GM10847 (cell line): ENCODE results near the gene CD22.

Experiments used
- POLR2A ChIP-seq: IDR thresholded peaks from 2 replicates; pipeline ENCODE4 v1.6.1; 2011; ENCODE audit not compliant: insufficient read length; ENCODE audit errors: extremely low read depth

The CD22 gene

GRCh38 chr19:35328851-35329285 is at the start of gene CD22:
CD22 (plus strand) TSS chr19:35329187; CDS start chr19:35332041, 2,854 bp downstream.
- TF ChIP-seq POLR2A, result peak; percentile 44

GRCh38 chr19:35279374-35279773 is 49.6 kb upstream of the CD22 start:
- no peak for TF ChIP-seq POLR2A

GRCh38 chr19:35279985-35280821 is 48.8 kb upstream of the CD22 start:
- TF ChIP-seq POLR2A, result no peak

GRCh38 chr19:35281303-35281702 is 47.7 kb upstream of the CD22 start:
- TF ChIP-seq POLR2A, result no peak

- TF ChIP-seq POLR2A, result no peak
Measured at GRCh38 chr19:35284153-35285094, 44.6 kb upstream of the CD22 start.

- TF ChIP-seq POLR2A, result no peak
Measured at GRCh38 chr19:35285095-35285449, 43.9 kb upstream of the CD22 start.

- TF ChIP-seq POLR2A, result no peak
Measured at GRCh38 chr19:35287713-35288112, 41.3 kb upstream of the CD22 start.

GRCh38 chr19:35288331-35288730 is 40.7 kb upstream of the CD22 start:
- no peak for TF ChIP-seq POLR2A

GRCh38 chr19:35288906-35289305 is 40.1 kb upstream of the CD22 start:
- TF ChIP-seq POLR2A, result no peak

- TF ChIP-seq POLR2A, result no peak
Measured at GRCh38 chr19:35290381-35291127, 38.4 kb upstream of the CD22 start.

- no peak for TF ChIP-seq POLR2A
Measured at GRCh38 chr19:35291259-35291658, 37.7 kb upstream of the CD22 start.

GRCh38 chr19:35291916-35292315 is 37.1 kb upstream of the CD22 start, which contains the start of gene MAG:
MAG (plus strand) TSS chr19:35292161; CDS start chr19:35295409, 3,248 bp downstream.
- no peak for TF ChIP-seq POLR2A

- no peak for TF ChIP-seq POLR2A
Measured at GRCh38 chr19:35292421-35293362, 36.3 kb upstream of the CD22 start.

GRCh38 chr19:35293363-35293739 is 35.6 kb upstream of the CD22 start:
- no peak for TF ChIP-seq POLR2A

GRCh38 chr19:35293808-35294207 is 35.2 kb upstream of the CD22 start:
- TF ChIP-seq POLR2A, result no peak

- TF ChIP-seq POLR2A, result no peak
Measured at GRCh38 chr19:35294328-35294727, 34.7 kb upstream of the CD22 start.
